H1 (cell line): ENCODE results near the gene FAM53B. TPM values are rescaled to one million over a fixed set of nuclear protein-coding genes. Genes with fewer than 3 reads are reported as not detected.

Experiments used
- E2F6 ChIP-seq: IDR thresholded peaks from 2 replicates; pipeline ENCODE4 v1.6.1; 2012; ENCODE audit warnings: inconsistent platforms
- FOSL1 ChIP-seq: IDR thresholded peaks from 2 replicates; pipeline ENCODE4 v1.6.1; 2011; ENCODE audit warnings: mild to moderate bottlenecking, low read depth, low read length, moderate library complexity; ENCODE audit not compliant: insufficient read depth
- HDAC6 ChIP-seq: IDR thresholded peaks from one replicate; pipeline ENCODE4 v1.7.1; 2012; ENCODE audit warnings: low read depth, mild to moderate bottlenecking, inconsistent platforms, low read length, moderate library complexity
- MAX ChIP-seq: IDR thresholded peaks from 2 replicates; pipeline ENCODE4 v1.6.1; 2012; ENCODE audit warnings: inconsistent platforms
- RBBP5 ChIP-seq: IDR thresholded peaks from 2 replicates; pipeline ENCODE4 v1.7.1; 2012; ENCODE audit warnings: low read depth, mild to moderate bottlenecking, inconsistent platforms, low read length, moderate library complexity, borderline replicate concordance
- SUZ12 ChIP-seq: fragments of 200-600 bp; sonication (generic); IDR thresholded peaks from 2 replicates; pipeline ENCODE4 v1.6.1; 2012; ENCODE audit warnings: mild to moderate bottlenecking, inconsistent platforms, low read length, moderate library complexity, mixed read lengths
- TAF1 ChIP-seq: IDR thresholded peaks from 2 replicates; pipeline ENCODE4 v1.6.1; 2011; ENCODE audit warnings: mild to moderate bottlenecking, low read depth, low read length
- TAF7 ChIP-seq: optimal IDR thresholded peaks from 2 replicates; pipeline ENCODE3; 2011; ENCODE audit warnings: low read depth, mild to moderate bottlenecking, inconsistent platforms, low read length, moderate library complexity, borderline replicate concordance
- TEAD4 ChIP-seq: IDR thresholded peaks from 2 replicates; pipeline ENCODE4 v1.6.1; 2012; ENCODE audit warnings: low read depth, low read length, inconsistent platforms, mixed read lengths
- polyA plus RNA-seq, 7 experiments: library from polyadenylated mRNA; depleted of rRNA in 3 of 7; stranded (reverse) in 5 of 7; unstranded in 2 of 7; fragments of >200 nt in 5 of 7; fragments of 200-250 nt in 2 of 7; gene quantifications; 1 replicate in 5 of 7; 2 replicates in 1 of 7; 4 replicates in 1 of 7; pipeline versions ENCODE4 v1.2.1 to v1.2.3, GENCODE V29; 2011 to 2013; ENCODE audit warnings: missing spikeins in 2 of 7, mixed read lengths in 2 of 7
- total RNA-seq: library from RNA; stranded (reverse); fragmentation: NEBNext Ultra II Directional; extraction: Animal tissue kit (Norgen Biotek cat#: 25700); gene quantifications from 2 replicates; pipeline ENCODE4 v1.2.1, GENCODE V29; 2021

FAM53B gene
- total and polyA plus RNA-seq, 2 of the 8 experiments (the other 6 are each of a cell fraction or from before 2014, with no cell fraction given) = 5.3 to 14.4 TPM

GRCh38 chr10:124713679-124714255 is 30.4 kb downstream of the FAM53B start (continued):
- no peak for TF ChIP-seq TEAD4
- no peak for TF ChIP-seq E2F6
- no peak for TF ChIP-seq TAF7
- no peak for TF ChIP-seq HDAC6
- no peak for TF ChIP-seq MAX
- no peak for TF ChIP-seq TAF1
- TF ChIP-seq FOSL1 = no peak
- no peak for TF ChIP-seq RBBP5
- no peak for TF ChIP-seq SUZ12
- TF ChIP-seq, all 59 proteins: peak for 0
